ENCODE results near the gene MBOAT7. TPM values are rescaled to one million over a fixed set of nuclear protein-coding genes. Genes with fewer than 3 reads are reported as not detected.
"Not testable (repeated sequence)": the region's sequence is repeated elsewhere in the genome, so short reads cannot be mapped to it uniquely, and the experiment has no call there.

Gene MBOAT7
- total RNA-seq, 2 experiments from 2014 or later, result 18.1 to 25.0 TPM

- intact Hi-C loops (cut with micrococcal nuclease; ENCODE audit: unreplicated experiment); H3K9me3 ChIP-seq (ENCODE audit: low read length); CTCF ChIA-PET (ENCODE audit: unreplicated experiment); H3K79me2 ChIP-seq (ENCODE audit: insufficient read depth, low read depth, low read length); H4K20me1 ChIP-seq (ENCODE audit: insufficient read depth, low read length); H3K4me1 ChIP-seq (ENCODE audit: insufficient read depth, low read length, poor library complexity, severe bottlenecking); H3K9me2 ChIP-seq (ENCODE audit: insufficient read depth, low read length); H3K4me2 ChIP-seq (ENCODE audit: low read length); DNase-seq (ENCODE audit: low spot score); BruUV-seq (replicated peaks); H2AFZ ChIP-seq (ENCODE audit: low read length); H3K36me3 ChIP-seq (ENCODE audit: insufficient read depth, low read length); H3K27ac ChIP-seq (ENCODE audit: low read depth, low read length, poor library complexity, severe bottlenecking); H3K4me3 ChIP-seq (ENCODE audit: low read depth, low read length, poor library complexity, severe bottlenecking): not testable (repeated sequence)
- POLR2A ChIA-PET, result interaction anchor here (0.6 kb wide), 1 partner anchor 294 kb away, joined by 6 read pairs; no protein-coding TSS in a partner anchor
Measured at GRCh38 chr19:54223937-54224281, 34.5 kb upstream of the MBOAT7 start.

- H3K4me2 ChIP-seq (ENCODE audit: low read length); CTCF ChIA-PET (ENCODE audit: unreplicated experiment); H3K36me3 ChIP-seq (ENCODE audit: insufficient read depth, low read length); H3K9me3 ChIP-seq (ENCODE audit: low read length); H3K79me2 ChIP-seq (ENCODE audit: insufficient read depth, low read depth, low read length); H3K4me1 ChIP-seq (ENCODE audit: insufficient read depth, low read length, poor library complexity, severe bottlenecking); H2AFZ ChIP-seq (ENCODE audit: low read length); H3K9me2 ChIP-seq (ENCODE audit: insufficient read depth, low read length); DNase-seq (ENCODE audit: low spot score); H3K27ac ChIP-seq (ENCODE audit: low read depth, low read length, poor library complexity, severe bottlenecking); H4K20me1 ChIP-seq (ENCODE audit: insufficient read depth, low read length); BruUV-seq (replicated peaks); H3K4me3 ChIP-seq (ENCODE audit: low read depth, low read length, poor library complexity, severe bottlenecking); intact Hi-C loops (cut with micrococcal nuclease; ENCODE audit: unreplicated experiment): not testable (repeated sequence)
- POLR2A ChIA-PET, result interaction anchor here (0.6 kb wide), 1 partner anchor 294 kb away, joined by 6 read pairs; no protein-coding TSS in a partner anchor
Measured at GRCh38 chr19:54223277-54223936, 34.0 kb upstream of the MBOAT7 start.

- H3K4me3 ChIP-seq (ENCODE audit: low read depth, low read length, poor library complexity, severe bottlenecking); H3K27ac ChIP-seq (ENCODE audit: low read depth, low read length, poor library complexity, severe bottlenecking); DNase-seq (ENCODE audit: low spot score); CTCF ChIA-PET (ENCODE audit: unreplicated experiment); H3K4me1 ChIP-seq (ENCODE audit: insufficient read depth, low read length, poor library complexity, severe bottlenecking); H4K20me1 ChIP-seq (ENCODE audit: insufficient read depth, low read length); H3K9me3 ChIP-seq (ENCODE audit: low read length); POLR2A ChIA-PET; H3K36me3 ChIP-seq (ENCODE audit: insufficient read depth, low read length); H3K79me2 ChIP-seq (ENCODE audit: insufficient read depth, low read depth, low read length); H3K4me2 ChIP-seq (ENCODE audit: low read length); H2AFZ ChIP-seq (ENCODE audit: low read length); BruUV-seq (replicated peaks); intact Hi-C loops (cut with micrococcal nuclease; ENCODE audit: unreplicated experiment); H3K9me2 ChIP-seq (ENCODE audit: insufficient read depth, low read length): not testable (repeated sequence)
Measured at GRCh38 chr19:54222474-54223276, 33.3 kb upstream of the MBOAT7 start, which contains the start of gene LILRB3. TSS of gene LILRB3 (minus strand) at chr19:54223007. CDS start at chr19:54222976, 31 bp downstream.

GRCh38 chr19:54221947-54222346 is 32.6 kb upstream of the MBOAT7 start:
- DNase-seq (ENCODE audit: low spot score); intact Hi-C loops (cut with micrococcal nuclease; ENCODE audit: unreplicated experiment); POLR2A ChIA-PET: not testable (repeated sequence)

GRCh38 chr19:54219702-54220101 is 30.3 kb upstream of the MBOAT7 start:
- H3K4me2 ChIP-seq (ENCODE audit: low read length); H3K9me2 ChIP-seq (ENCODE audit: insufficient read depth, low read length); DNase-seq (ENCODE audit: low spot score); CTCF ChIA-PET (ENCODE audit: unreplicated experiment); H3K4me1 ChIP-seq (ENCODE audit: insufficient read depth, low read length, poor library complexity, severe bottlenecking); H3K9me3 ChIP-seq (ENCODE audit: low read length); H3K27ac ChIP-seq (ENCODE audit: low read depth, low read length, poor library complexity, severe bottlenecking); H4K20me1 ChIP-seq (ENCODE audit: insufficient read depth, low read length); POLR2A ChIA-PET; BruUV-seq (replicated peaks); H3K4me3 ChIP-seq (ENCODE audit: low read depth, low read length, poor library complexity, severe bottlenecking); H2AFZ ChIP-seq (ENCODE audit: low read length); intact Hi-C loops (cut with micrococcal nuclease; ENCODE audit: unreplicated experiment); H3K79me2 ChIP-seq (ENCODE audit: insufficient read depth, low read depth, low read length): not testable (repeated sequence)
- H3K36me3 ChIP-seq (ENCODE audit: insufficient read depth, low read length), result peaks cover 13% of the 10 kb centered on the region

More at GRCh38 chr19:54221947-54222346, 32.6 kb upstream of the MBOAT7 start:
- H3K4me1 ChIP-seq (ENCODE audit: insufficient read depth, low read length, poor library complexity, severe bottlenecking); H2AFZ ChIP-seq (ENCODE audit: low read length); H3K79me2 ChIP-seq (ENCODE audit: insufficient read depth, low read depth, low read length); BruUV-seq (replicated peaks); H3K4me2 ChIP-seq (ENCODE audit: low read length); H3K36me3 ChIP-seq (ENCODE audit: insufficient read depth, low read length); H4K20me1 ChIP-seq (ENCODE audit: insufficient read depth, low read length); CTCF ChIA-PET (ENCODE audit: unreplicated experiment); H3K27ac ChIP-seq (ENCODE audit: low read depth, low read length, poor library complexity, severe bottlenecking); H3K4me3 ChIP-seq (ENCODE audit: low read depth, low read length, poor library complexity, severe bottlenecking); H3K9me3 ChIP-seq (ENCODE audit: low read length); H3K9me2 ChIP-seq (ENCODE audit: insufficient read depth, low read length): not testable (repeated sequence)
